Measurements from ENCODE around the gene S100A11.

DNA sequence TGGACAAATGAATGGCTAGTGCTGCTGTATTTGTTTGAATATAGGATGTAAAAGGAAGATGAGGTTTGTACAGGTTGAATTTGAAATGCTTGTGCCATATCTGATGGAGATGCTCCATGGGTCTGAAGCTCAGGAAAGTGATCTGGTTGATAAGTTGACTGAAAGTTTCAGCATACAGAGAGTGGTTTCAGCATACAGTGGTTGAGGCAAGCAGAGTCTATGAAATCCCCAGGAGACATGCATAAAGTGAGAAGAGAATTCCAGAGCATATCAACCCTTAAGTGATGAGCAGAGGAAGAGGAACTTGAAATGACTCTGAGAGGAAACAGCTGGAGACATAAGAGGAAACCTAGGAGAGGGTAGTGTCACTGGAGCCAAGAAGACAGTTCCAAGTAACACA lies 30.3 kb upstream of the S100A11 start:
- TF ChIP-seq ZNF146 (CRISPR knock-in tag; IDR thresholded peaks at IDR 0.05; ENCODE audit: unreplicated experiment): no peak
- TF ChIP-seq, protein P1, sequence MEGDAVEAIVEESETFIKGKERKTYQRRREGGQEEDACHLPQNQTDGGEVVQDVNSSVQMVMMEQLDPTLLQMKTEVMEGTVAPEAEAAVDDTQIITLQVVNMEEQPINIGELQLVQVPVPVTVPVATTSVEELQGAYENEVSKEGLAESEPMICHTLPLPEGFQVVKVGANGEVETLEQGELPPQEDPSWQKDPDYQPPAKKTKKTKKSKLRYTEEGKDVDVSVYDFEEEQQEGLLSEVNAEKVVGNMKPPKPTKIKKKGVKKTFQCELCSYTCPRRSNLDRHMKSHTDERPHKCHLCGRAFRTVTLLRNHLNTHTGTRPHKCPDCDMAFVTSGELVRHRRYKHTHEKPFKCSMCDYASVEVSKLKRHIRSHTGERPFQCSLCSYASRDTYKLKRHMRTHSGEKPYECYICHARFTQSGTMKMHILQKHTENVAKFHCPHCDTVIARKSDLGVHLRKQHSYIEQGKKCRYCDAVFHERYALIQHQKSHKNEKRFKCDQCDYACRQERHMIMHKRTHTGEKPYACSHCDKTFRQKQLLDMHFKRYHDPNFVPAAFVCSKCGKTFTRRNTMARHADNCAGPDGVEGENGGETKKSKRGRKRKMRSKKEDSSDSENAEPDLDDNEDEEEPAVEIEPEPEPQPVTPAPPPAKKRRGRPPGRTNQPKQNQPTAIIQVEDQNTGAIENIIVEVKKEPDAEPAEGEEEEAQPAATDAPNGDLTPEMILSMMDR (IDR thresholded peaks at IDR 0.05 in 2 of 3, conservative IDR thresholded peaks at IDR 0.05 in 1 of 3; ENCODE audit: insufficient read depth in 2 of 3, low read depth in 1 of 3, low read length in 3 of 3): no peak
- no peak for TF ChIP-seq ZNF263 (CRISPR knock-in tag; IDR thresholded peaks at IDR 0.05; ENCODE audit: borderline replicate concordance)
